NCI-H460 (cell line): ENCODE results near the gene PDLIM1. TPM values are rescaled to one million over a fixed set of nuclear protein-coding genes. Genes with fewer than 3 reads are reported as not detected.
"Not testable (repeated sequence)": the region's sequence is repeated elsewhere in the genome, so short reads cannot be mapped to it uniquely, and the experiment has no call there.

ENCODE experiments used
- DNase-seq: peaks from one replicate; pipeline ENCODE4 v3.0.0-alpha.2; 2016; ENCODE audit warnings: low read depth; ENCODE audit errors: extremely low read depth
- total RNA-seq: library from RNA; depleted of rRNA; stranded (reverse); fragments of >200 nt; shearing (Covaris generic); gene quantifications from 2 replicates; pipeline ENCODE4 v1.2.3, GENCODE V29; 2014

Gene PDLIM1
- total RNA-seq, 1 experiment from 2014 or later = 19.4 TPM

DNA sequence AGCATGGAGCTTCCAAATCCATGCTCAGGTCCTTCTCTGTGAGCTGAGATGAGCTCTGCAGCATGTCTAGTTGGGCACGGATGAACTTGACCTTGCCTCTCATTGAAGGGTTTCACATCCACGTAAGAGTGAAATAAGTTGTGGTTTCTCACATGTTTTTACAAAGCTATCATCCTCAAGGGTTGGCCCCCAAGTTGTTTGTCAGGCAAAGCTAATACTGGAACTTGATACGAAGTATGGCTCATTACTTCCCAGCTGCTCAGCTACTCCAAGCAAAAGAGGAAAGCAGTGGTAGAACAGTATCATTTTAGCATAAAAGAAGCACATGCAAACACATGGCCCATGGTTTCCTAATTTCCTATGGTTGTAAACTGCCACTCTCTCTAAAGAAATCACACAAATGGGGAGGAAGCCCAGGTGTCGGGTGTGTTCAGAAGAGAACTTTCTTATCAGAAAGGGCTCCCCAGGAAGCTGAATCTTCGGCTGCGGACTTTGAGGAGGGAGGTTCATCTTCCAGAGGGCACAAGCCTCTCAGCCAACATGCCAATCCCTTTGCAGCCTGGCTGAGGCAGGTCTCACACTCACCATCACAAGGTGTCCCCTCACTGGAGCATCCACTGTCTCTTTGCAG is 45.3 kb downstream of the PDLIM1 start:
- no peak for DNase-seq

GRCh38 chr10:95244152-95244551 is 46.7 kb downstream of the PDLIM1 start:
- DNase-seq = no peak

- DNase-seq = no peak
These were observed 47.5 kb downstream of the PDLIM1 start for GRCh38 chr10:95243318-95243617.

DNA sequence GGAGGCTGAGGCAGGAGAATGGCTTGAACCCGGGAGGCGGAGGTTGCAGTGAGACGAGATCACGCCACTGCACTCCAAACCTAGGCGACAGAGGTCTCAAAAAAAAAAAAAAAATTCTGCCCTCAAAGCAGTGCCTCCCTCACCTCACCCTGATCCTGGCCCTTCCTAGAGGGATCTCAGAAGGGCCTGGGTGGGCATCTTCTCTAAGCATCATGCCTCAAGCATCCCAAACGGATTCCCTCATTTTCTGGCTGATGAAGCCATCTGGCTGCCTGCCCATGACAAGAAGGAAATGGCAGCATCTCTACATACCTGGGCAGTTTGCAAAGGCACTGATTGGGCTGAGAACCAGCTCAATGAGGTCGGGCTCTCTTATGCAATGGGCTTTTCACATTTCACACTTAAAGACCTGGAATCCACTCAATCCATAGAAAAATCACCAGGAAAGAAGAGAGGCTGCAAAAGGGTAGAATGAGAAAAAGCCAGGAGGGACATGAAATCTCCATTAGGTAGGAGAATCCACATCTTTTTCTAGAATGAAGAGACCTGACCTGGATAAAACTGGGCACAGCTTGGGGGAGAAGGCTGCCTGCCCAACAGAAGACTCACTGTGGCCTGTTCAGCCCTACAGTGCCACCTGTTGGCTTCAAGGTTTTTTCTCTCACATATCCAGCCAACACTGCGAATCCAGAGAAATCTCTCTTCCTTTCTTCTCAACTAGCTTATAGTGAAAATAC is 48.1 kb downstream of the PDLIM1 start:
- peak; percentile 75 for DNase-seq

GRCh38 chr10:95241533-95241932 is 49.3 kb downstream of the PDLIM1 start:
- DNase-seq = no peak

- DNase-seq = no peak
These were observed 50.0 kb downstream of the PDLIM1 start for GRCh38 chr10:95240811-95241210.

GRCh38 chr10:95240096-95240495 is 50.7 kb downstream of the PDLIM1 start:
- not testable (repeated sequence) for DNase-seq

GRCh38 chr10:95237376-95238170 is 53.2 kb downstream of the PDLIM1 start:
- no peak for DNase-seq

DNA sequence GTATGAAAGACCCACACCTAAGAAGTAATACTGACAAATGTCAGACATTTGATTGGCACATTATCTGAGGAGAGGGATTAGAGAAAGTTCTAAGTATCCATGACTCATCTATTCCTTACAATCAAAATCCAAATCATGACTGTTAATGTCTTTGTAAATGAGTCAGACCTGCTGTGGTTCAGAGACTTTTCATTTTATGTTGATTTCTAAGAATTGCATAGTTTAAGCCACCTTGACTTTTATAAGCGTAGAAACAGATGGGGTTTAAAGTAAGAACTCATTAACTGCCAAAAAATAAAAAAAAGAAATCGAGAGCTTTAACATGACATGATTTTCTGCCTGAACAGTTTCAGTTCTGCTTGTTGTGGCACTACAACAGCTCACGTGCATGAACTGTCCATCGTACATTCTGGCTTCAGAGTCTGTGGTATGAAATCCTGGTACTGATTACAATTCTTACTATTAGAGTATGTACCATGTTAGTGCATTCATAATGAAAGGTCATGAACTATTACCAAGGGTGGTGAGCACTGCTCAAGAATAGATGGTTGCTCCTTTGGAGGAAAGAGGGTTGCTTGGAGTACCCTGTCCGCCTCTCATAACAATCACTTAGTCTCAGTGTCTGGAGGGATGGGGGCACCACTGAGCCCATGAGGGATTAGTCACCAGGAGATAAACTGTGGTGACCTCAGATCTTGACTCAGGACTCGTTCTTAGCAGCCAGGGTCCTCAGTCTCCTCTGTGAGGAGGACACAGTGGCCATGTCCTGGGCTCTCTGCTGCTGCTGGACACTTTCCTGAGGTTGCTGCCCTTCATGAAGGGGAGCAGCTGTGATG is 54.5 kb downstream of the PDLIM1 start:
- DNase-seq = peak; percentile 79

GRCh38 chr10:95235676-95236067 is 55.1 kb downstream of the PDLIM1 start:
- DNase-seq = no peak

DNA sequence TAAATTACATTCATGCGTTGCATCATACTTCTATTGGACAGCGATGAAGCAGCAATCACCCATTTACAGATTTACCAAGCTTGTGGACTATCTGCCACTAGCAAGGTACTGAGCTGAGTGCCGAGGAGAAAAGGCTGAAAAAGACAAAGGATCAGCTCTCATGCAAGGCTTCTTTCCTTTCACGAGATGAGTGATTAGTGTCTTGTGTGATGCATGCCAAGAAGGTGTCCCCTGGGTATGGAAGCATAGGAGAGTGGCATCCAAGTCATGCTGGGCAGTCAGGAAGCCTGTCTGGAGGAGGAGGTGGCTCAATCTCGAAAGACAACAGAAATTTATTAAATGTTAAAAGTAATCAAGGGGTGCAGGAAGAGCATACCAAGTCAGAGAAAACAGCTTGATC is 55.9 kb downstream of the PDLIM1 start:
- peak; percentile 45 for DNase-seq

DNA sequence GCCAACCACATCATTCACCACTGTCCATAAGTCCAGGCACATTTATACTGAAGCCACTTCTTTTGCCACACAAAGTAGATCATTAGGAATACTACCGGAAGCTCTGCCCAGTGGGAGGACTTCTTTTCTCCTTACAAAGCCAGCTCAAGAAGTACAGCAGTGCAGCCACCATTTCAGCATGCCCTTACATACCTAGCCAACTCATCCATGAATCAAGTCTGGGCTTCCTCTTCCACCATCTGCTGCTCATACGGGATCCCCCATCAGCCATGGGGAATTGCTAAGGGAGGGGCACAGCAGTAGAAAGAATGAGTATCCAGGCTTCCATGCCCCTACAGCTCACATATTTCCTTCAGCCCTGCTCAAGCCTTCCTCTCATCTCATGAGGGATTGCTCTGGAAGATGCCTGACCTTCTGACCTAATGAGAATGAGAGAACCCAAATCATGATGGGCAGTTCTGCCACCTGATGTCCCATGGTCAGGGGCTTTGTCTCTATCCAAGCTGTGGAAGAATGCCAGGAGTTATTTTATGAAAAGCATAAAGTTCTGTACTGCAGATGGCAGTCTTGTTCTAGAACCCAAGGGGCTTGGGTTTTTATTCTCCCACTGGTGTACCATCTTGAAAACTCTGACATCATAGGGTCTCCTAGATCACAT is 57.3 kb downstream of the PDLIM1 start:
- DNase-seq = no peak

- not testable (repeated sequence) for DNase-seq
These were observed 59.9 kb downstream of the PDLIM1 start for GRCh38 chr10:95230677-95231586.

DNA sequence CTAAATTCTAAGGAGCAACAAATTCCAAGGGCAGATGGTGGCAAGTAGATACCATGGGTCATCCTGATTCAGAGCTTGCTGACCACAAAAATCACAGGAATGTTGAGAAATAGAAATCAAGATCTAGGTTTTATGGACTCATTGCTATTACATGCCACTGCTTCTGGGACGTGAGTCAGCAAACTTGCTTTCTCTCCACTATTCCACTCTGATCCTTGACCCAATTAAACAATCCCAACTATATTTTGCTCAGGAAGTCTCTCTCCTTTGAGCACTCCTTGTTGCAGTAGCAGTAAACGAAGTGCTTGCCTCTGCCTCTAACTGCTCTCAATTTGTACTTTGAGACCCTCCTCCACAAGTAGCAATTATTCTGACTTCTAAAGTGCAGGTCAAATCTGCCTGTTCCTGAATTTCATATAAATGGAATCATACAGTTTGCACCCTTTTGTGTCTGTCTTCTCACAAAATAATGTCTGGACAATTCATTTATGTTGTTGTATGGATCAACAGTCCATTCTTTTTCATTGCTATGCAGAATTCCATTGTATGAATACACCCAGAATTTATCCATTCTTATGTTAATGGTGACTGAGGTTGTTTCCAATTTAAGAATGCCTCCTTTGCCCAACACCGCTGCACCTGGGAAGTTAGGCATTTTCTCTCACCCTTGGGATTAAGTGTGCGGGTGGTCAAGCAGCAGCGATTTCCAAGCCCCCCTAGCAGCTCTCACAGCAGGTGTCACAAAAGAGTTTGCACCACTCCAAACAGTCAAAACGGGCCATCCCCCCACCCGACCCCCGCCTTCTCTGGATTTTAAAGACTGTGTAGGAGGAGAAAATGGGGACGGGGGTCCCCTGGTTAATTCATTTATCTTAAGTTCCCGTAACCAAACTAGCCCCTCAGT is 60.8 kb downstream of the PDLIM1 start:
- peak; percentile 96 for DNase-seq

DNA sequence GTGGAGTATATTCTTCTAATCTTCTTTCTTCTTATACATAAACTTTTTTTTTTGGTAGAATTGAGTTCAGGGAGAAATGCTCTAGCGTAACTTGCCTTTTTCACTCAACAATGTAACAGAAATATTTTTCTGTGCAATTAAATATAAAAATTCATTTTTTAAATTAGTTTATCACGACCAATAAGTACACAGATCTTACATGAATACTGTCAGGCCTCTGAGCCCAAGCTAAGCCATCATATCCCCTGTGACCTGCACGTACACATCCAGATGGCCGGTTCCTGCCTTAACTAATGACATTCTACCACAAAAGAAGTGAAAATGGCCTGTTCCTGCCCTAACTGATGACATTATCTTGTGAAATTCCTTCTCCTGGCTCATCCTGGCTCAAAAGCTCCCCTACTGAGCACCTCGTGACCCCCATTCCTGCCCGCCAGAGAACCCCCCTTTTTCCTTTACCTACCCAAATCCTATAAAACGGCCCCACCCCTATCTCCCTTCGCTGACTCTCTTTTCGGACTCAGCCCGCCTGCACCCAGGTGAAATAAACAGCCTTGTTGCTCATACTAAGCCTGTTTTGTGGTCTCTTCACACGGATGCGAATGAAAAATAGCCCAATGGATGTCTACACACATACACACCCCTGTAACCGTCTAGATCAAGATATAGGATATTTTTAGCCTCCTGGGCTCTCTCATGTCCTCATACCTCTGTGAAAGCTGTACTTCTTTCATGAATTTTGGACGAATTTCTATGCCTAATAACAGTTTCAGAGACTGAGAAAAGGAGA is 61.7 kb downstream of the PDLIM1 start:
- DNase-seq = not testable (repeated sequence)

GRCh38 chr10:95225136-95225535 is 65.7 kb downstream of the PDLIM1 start:
- no peak for DNase-seq

- no peak for DNase-seq
These were observed 69.7 kb downstream of the PDLIM1 start for GRCh38 chr10:95221124-95221523.
